ENCODE data around the gene PPIP5K2.
"Not testable (repeated sequence)": the region's sequence is repeated elsewhere in the genome, so short reads cannot be mapped to it uniquely, and the experiment has no call there.

Gene PPIP5K2

GRCh38 chr5:103119765-103120606 lies at the start of gene PPIP5K2, which contains the start of gene GIN1:
Gene PPIP5K2 (plus strand): TSS chr5:103120301. CDS start chr5:103129590, 9,289 bp downstream.
Gene GIN1 (minus strand): TSS chr5:103120138. CDS start chr5:103108707, 11,431 bp downstream.
- DNase-seq: peak; percentile 94

GRCh38 chr5:103073500-103073899 lies 46.6 kb upstream of the PPIP5K2 start:
- DNase-seq: not testable (repeated sequence)

GRCh38 chr5:103075442-103075841 lies 44.7 kb upstream of the PPIP5K2 start:
- no peak for DNase-seq

- DNase-seq: no peak
These were observed 40.3 kb upstream of the PPIP5K2 start for GRCh38 chr5:103079796-103080195.

- no peak for DNase-seq
These were observed 33.6 kb upstream of the PPIP5K2 start for GRCh38 chr5:103086547-103086946.

GRCh38 chr5:103089272-103089671 lies 30.8 kb upstream of the PPIP5K2 start:
- DNase-seq: no peak

- DNase-seq: no peak
These were observed 29.3 kb upstream of the PPIP5K2 start for GRCh38 chr5:103090791-103091190.

GRCh38 chr5:103092676-103093075 lies 27.4 kb upstream of the PPIP5K2 start:
- DNase-seq: no peak

GRCh38 chr5:103093727-103094126 lies 26.4 kb upstream of the PPIP5K2 start:
- no peak for DNase-seq

GRCh38 chr5:103094737-103095136 lies 25.4 kb upstream of the PPIP5K2 start:
- DNase-seq: no peak

- DNase-seq: no peak
These were observed 21.1 kb upstream of the PPIP5K2 start for GRCh38 chr5:103098993-103099392.

GRCh38 chr5:103101079-103101750 lies 18.9 kb upstream of the PPIP5K2 start:
- DNase-seq: no peak

GRCh38 chr5:103102234-103102633 lies 17.9 kb upstream of the PPIP5K2 start:
- no peak for DNase-seq

- no peak for DNase-seq
These were observed 12.0 kb upstream of the PPIP5K2 start for GRCh38 chr5:103108086-103108485.

- no peak for DNase-seq
These were observed 10.8 kb upstream of the PPIP5K2 start for GRCh38 chr5:103109277-103109676.

GRCh38 chr5:103110403-103110802 lies 9.7 kb upstream of the PPIP5K2 start:
- no peak for DNase-seq

- DNase-seq: no peak
These were observed 8.6 kb upstream of the PPIP5K2 start for GRCh38 chr5:103111468-103111867.

GRCh38 chr5:103112910-103113309 lies 7.2 kb upstream of the PPIP5K2 start:
- DNase-seq: no peak

GRCh38 chr5:103114440-103114839 lies 5.7 kb upstream of the PPIP5K2 start:
- no peak for DNase-seq

- no peak for DNase-seq
These were observed 2.6 kb upstream of the PPIP5K2 start for GRCh38 chr5:103117471-103117991.

GRCh38 chr5:103119070-103119764 lies 884 bp upstream of the PPIP5K2 start:
- DNase-seq: peak; percentile 38

GRCh38 chr5:103120607-103121200 lies 603 bp downstream of the PPIP5K2 start:
- peak; percentile 5 for DNase-seq

GRCh38 chr5:103122242-103122641 lies 2.1 kb downstream of the PPIP5K2 start:
- no peak for DNase-seq

All from NCI-H1092 treated with DMSO at 0.1 percent for 48 hours (cell line).